ENCODE results near the gene EPN1. TPM values are rescaled to one million over a fixed set of nuclear protein-coding genes. Genes with fewer than 3 reads are reported as not detected.

EPN1 gene
- total and polyA plus RNA-seq, 2 of the 13 experiments (the other 11 are each of a cell fraction or from before 2014, with no cell fraction given) = 28.9 to 31.7 TPM

GRCh38 chr19:55677572-55678028, 2.6 kb downstream of the EPN1 start (continued):
- no peak for TF ChIP-seq SCMH1 (CRISPR knock-in tag; IDR thresholded peaks at IDR 0.05; ENCODE audit: borderline replicate concordance)
- no peak for TF ChIP-seq ZFP62 (CRISPR knock-in tag; IDR thresholded peaks at IDR 0.05)
- TF ChIP-seq CERS6 (CRISPR knock-in tag; IDR thresholded peaks at IDR 0.05) = no peak
- no peak for TF ChIP-seq ZNF343 (CRISPR knock-in tag; IDR thresholded peaks at IDR 0.05)
- TF ChIP-seq GABPA (IDR thresholded peaks at IDR 0.05; ENCODE audit: low read depth, low read length) = no peak
- TF ChIP-seq GABPA (CRISPR knock-in tag; IDR thresholded peaks at IDR 0.05; ENCODE audit: low read depth) = peak; percentile 69
- TF ChIP-seq ZSCAN5A (CRISPR knock-in tag; IDR thresholded peaks at IDR 0.05; ENCODE audit: borderline replicate concordance) = no peak
- peak; percentile 32; the same call in 1 of the 2 replicates for TF ChIP-seq ZNF687 (CRISPR knock-in tag; IDR thresholded peaks at IDR 0.05)
- no peak for TF ChIP-seq ZNF646 (CRISPR knock-in tag; IDR thresholded peaks at IDR 0.05)
- no peak for TF ChIP-seq AKNA (CRISPR knock-in tag; IDR thresholded peaks at IDR 0.05; ENCODE audit: borderline replicate concordance)
- TF ChIP-seq POGZ (CRISPR knock-in tag; IDR thresholded peaks at IDR 0.05) = no peak
